ENCODE results near the gene MYBPHL. TPM values are rescaled to one million over a fixed set of nuclear protein-coding genes. Genes with fewer than 3 reads are reported as not detected.

Gene MYBPHL
- total and polyA plus RNA-seq, 2 experiments from 2014 or later: not detected

DNA sequence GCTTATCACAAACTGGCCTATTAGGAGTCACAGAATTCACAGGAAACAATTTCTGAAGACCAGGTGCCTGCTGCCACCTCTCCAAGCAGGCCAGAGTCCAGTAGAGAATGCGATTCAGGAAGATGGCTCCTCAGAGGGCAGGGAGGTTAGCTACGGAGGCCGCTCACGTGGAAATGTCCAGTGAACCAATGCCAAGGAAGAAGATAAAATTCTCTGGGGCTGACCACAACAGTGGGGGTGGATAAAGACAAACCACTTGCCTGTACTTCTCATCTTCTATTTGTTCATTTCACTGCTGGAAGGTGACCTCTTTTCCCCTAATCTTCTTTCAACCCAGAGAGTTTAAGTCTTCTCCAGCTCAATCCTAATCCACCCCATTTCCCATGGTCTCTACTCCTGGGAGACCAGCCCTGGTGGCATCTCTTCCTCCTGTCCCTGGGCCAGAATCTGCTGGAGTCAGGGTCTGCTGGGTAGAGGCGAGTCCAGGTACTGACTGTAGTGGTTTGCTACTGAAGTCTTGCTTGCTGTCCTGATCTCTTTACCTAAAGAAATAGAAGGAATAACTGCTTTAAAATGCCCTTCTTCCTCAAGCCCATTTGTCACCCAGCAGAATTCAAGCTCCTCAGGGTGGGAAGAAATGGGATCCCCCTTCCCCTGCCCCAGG lies 27.1 kb downstream of the MYBPHL start (continued):
- TF ChIP-seq REST (IDR thresholded peaks at IDR 0.05; ENCODE audit: unreplicated experiment) (no peak), EZH2phosphoT487 (IDR thresholded peaks at IDR 0.05; ENCODE audit: unreplicated experiment) (no peak), POLR2AphosphoS5 (IDR thresholded peaks at IDR 0.05; ENCODE audit: low read depth) (no peak)
- TF ChIP-seq, protein P1, sequence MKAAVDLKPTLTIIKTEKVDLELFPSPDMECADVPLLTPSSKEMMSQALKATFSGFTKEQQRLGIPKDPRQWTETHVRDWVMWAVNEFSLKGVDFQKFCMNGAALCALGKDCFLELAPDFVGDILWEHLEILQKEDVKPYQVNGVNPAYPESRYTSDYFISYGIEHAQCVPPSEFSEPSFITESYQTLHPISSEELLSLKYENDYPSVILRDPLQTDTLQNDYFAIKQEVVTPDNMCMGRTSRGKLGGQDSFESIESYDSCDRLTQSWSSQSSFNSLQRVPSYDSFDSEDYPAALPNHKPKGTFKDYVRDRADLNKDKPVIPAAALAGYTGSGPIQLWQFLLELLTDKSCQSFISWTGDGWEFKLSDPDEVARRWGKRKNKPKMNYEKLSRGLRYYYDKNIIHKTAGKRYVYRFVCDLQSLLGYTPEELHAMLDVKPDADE (IDR thresholded peaks at IDR 0.05): no peak

- peak overlapping the region; percentile 87 for H3K27ac ChIP-seq (ENCODE audit: low read depth)
- H2AFZ ChIP-seq: no peak overlapping the region
- no peak overlapping the region for H3K4me3 ChIP-seq
- peaks cover 15% of the 10 kb centered on the region for H4K20me1 ChIP-seq (replicated peaks; ENCODE audit: insufficient read depth)
- peaks cover 27% of the 10 kb centered on the region for H3K4me1 ChIP-seq (ENCODE audit: insufficient read depth)
- H3F3A ChIP-seq (replicated peaks; ENCODE audit: low read depth): peaks cover 20% of the 10 kb centered on the region
- Mint-ChIP-seq H3K27me3 (ENCODE audit: insufficient read depth, low read depth, poor library complexity) (peaks cover 11% of the 10 kb centered on the region), H3K4me1 (peaks cover 40% of the 10 kb centered on the region), H3K36me3 (ENCODE audit: low read depth) (peaks cover 40% of the 10 kb centered on the region), H3K9me3 (no peaks in the 10 kb centered on the region), H3K27ac (peak overlapping the region; percentile 6; the same call in 1 of the 2 replicates), H3K4me3 (no peak overlapping the region)
- DNase-seq (ENCODE audit: low spot score): peak; percentile 89
- H3K79me2 ChIP-seq (replicated peaks; ENCODE audit: insufficient read depth): peaks cover 23% of the 10 kb centered on the region
- H3K27me3 ChIP-seq (ENCODE audit: insufficient read depth): no peaks in the 10 kb centered on the region
- ATAC-seq: peak; percentile 79
- peaks cover 12% of the 10 kb centered on the region; the same call in 1 of the 2 replicates for H3K36me3 ChIP-seq (ENCODE audit: insufficient read depth)
- no peaks in the 10 kb centered on the region for H3K9me2 ChIP-seq (ENCODE audit: insufficient read depth)
- no peak overlapping the region for H3K4me2 ChIP-seq
- TF ChIP-seq, protein P2, sequence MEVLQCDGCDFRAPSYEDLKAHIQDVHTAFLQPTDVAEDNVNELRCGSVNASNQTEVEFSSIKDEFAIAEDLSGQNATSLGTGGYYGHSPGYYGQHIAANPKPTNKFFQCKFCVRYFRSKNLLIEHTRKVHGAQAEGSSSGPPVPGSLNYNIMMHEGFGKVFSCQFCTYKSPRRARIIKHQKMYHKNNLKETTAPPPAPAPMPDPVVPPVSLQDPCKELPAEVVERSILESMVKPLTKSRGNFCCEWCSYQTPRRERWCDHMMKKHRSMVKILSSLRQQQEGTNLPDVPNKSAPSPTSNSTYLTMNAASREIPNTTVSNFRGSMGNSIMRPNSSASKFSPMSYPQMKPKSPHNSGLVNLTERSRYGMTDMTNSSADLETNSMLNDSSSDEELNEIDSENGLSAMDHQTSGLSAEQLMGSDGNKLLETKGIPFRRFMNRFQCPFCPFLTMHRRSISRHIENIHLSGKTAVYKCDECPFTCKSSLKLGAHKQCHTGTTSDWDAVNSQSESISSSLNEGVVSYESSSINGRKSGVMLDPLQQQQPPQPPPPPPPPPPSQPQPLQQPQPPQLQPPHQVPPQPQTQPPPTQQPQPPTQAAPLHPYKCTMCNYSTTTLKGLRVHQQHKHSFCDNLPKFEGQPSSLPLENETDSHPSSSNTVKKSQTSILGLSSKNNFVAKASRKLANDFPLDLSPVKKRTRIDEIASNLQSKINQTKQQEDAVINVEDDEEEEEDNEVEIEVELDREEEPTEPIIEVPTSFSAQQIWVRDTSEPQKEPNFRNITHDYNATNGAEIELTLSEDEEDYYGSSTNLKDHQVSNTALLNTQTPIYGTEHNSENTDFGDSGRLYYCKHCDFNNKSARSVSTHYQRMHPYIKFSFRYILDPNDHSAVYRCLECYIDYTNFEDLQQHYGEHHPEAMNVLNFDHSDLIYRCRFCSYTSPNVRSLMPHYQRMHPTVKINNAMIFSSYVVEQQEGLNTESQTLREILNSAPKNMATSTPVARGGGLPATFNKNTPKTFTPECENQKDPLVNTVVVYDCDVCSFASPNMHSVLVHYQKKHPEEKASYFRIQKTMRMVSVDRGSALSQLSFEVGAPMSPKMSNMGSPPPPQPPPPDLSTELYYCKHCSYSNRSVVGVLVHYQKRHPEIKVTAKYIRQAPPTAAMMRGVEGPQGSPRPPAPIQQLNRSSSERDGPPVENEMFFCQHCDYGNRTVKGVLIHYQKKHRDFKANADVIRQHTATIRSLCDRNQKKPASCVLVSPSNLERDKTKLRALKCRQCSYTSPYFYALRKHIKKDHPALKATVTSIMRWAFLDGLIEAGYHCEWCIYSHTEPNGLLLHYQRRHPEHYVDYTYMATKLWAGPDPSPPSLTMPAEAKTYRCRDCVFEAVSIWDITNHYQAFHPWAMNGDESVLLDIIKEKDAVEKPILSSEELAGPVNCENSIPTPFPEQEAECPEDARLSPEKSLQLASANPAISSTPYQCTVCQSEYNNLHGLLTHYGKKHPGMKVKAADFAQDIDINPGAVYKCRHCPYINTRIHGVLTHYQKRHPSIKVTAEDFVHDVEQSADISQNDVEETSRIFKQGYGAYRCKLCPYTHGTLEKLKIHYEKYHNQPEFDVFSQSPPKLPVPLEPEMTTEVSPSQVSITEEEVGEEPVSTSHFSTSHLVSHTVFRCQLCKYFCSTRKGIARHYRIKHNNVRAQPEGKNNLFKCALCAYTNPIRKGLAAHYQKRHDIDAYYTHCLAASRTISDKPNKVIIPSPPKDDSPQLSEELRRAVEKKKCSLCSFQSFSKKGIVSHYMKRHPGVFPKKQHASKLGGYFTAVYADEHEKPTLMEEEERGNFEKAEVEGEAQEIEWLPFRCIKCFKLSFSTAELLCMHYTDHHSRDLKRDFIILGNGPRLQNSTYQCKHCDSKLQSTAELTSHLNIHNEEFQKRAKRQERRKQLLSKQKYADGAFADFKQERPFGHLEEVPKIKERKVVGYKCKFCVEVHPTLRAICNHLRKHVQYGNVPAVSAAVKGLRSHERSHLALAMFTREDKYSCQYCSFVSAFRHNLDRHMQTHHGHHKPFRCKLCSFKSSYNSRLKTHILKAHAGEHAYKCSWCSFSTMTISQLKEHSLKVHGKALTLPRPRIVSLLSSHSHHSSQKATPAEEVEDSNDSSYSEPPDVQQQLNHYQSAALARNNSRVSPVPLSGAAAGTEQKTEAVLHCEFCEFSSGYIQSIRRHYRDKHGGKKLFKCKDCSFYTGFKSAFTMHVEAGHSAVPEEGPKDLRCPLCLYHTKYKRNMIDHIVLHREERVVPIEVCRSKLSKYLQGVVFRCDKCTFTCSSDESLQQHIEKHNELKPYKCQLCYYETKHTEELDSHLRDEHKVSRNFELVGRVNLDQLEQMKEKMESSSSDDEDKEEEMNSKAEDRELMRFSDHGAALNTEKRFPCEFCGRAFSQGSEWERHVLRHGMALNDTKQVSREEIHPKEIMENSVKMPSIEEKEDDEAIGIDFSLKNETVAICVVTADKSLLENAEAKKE (CRISPR knock-in tag; IDR thresholded peaks at IDR 0.05): no peak
- TF ChIP-seq CREB1 (CRISPR knock-in tag; IDR thresholded peaks at IDR 0.05; ENCODE audit: low read depth) (no peak), EZH2phosphoT487 (IDR thresholded peaks at IDR 0.05; ENCODE audit: unreplicated experiment) (no peak), ZNF114 (CRISPR knock-in tag; IDR thresholded peaks at IDR 0.05) (no peak)
- TF ChIP-seq, protein P1 (IDR thresholded peaks at IDR 0.05): no peak
These were observed 29.2 kb downstream of the MYBPHL start for GRCh38 chr1:109277434-109278204.

Data from GM23338 (cell line).